Fibroblast of lung (primary cell): ENCODE measurements around the gene NXPH1. TPM values are rescaled to one million over a fixed set of nuclear protein-coding genes. Genes with fewer than 3 reads are reported as not detected.

ENCODE experiments used
- DNase-seq, 2 donors: peaks; one replicate each; pipeline versions ENCODE4 v3.0.0 to v3.0.0-alpha.2; 2010; ENCODE audit warnings: low read depth in 2 of 2
- H2AFZ ChIP-seq: 2 replicates; pipeline ENCODE4 v1.5.1; 2012; ENCODE audit warnings: low read length, control low read depth, inconsistent platforms
- H3K27ac ChIP-seq: 2 replicates; pipeline ENCODE4 v1.5.1; 2011; ENCODE audit warnings: low read length, control low read depth; ENCODE audit not compliant: insufficient read depth
- H3K27me3 ChIP-seq: 2 replicates; pipeline ENCODE4 v1.5.1; 2011; ENCODE audit warnings: mild to moderate bottlenecking, low read length; ENCODE audit not compliant: control insufficient read depth, insufficient read depth
- H3K36me3 ChIP-seq: 2 replicates; pipeline ENCODE4 v1.5.1; 2011; ENCODE audit warnings: low read length; ENCODE audit not compliant: control insufficient read depth, insufficient read depth
- H3K4me1 ChIP-seq: 2 replicates; pipeline ENCODE4 v1.5.1; 2011; ENCODE audit warnings: low read length; ENCODE audit not compliant: control insufficient read depth, insufficient read depth; ENCODE audit errors: extremely low read depth
- H3K4me2 ChIP-seq: 2 replicates; pipeline ENCODE4 v1.5.1; 2011; ENCODE audit warnings: low read length, control low read depth; ENCODE audit not compliant: insufficient read depth; ENCODE audit errors: extremely low read depth
- H3K4me3 ChIP-seq, 4 experiments: fragments of 200-600 bp in 1 of 4; sonication (generic) in 1 of 4; replicated peaks in 1 of 4; 2 replicates each; pipeline ENCODE4 v1.5.1; 2011 to 2016; ENCODE audit warnings: low read length in 4 of 4, low read depth in 3 of 4, mild to moderate bottlenecking in 3 of 4, control low read depth in 2 of 4, inconsistent platforms in 1 of 4, mixed read lengths in 1 of 4; ENCODE audit not compliant: insufficient read depth in 1 of 4; ENCODE audit errors: control extremely low read depth in 1 of 4
- H3K79me2 ChIP-seq: 2 replicates; pipeline ENCODE4 v1.5.1; 2012; ENCODE audit warnings: mild to moderate bottlenecking, low read length, inconsistent platforms; ENCODE audit not compliant: control insufficient read depth, insufficient read depth
- H3K9ac ChIP-seq: 2 replicates; pipeline ENCODE4 v1.5.1; 2011; ENCODE audit warnings: mild to moderate bottlenecking, low read length, control low read depth; ENCODE audit not compliant: insufficient read depth
- H3K9me3 ChIP-seq: 2 replicates; pipeline ENCODE4 v1.5.1; 2012; ENCODE audit warnings: low read depth, low read length; ENCODE audit not compliant: control insufficient read depth, insufficient read depth
- H4K20me1 ChIP-seq: 2 replicates; pipeline ENCODE4 v1.5.1; 2011; ENCODE audit warnings: low read length; ENCODE audit not compliant: control insufficient read depth, insufficient read depth; ENCODE audit errors: extremely low read depth
- EZH2 ChIP-seq: IDR thresholded peaks from 2 replicates; pipeline ENCODE4 v1.5.1; 2012; ENCODE audit warnings: low read length, control low read depth, mild to moderate bottlenecking; ENCODE audit errors: missing control alignments
- polyA plus RNA-seq, 2 donors: library from polyadenylated mRNA; depleted of rRNA in 1 of 2; stranded (reverse) in 1 of 2; unstranded in 1 of 2; fragments of >200 nt; gene quantifications; 2 replicates each; pipeline ENCODE4 v1.2.1, GENCODE V29; 2011 to 2012; ENCODE audit warnings: missing spikeins in 1 of 2
- total RNA-seq: library from RNA; depleted of rRNA; stranded (reverse); fragments of >200 nt; gene quantifications from 2 replicates; pipeline ENCODE4 v1.2.1, GENCODE V29; 2014
- TF ChIP-seq, protein P1 (sequence below), 2 donors: IDR thresholded peaks in 1 of 2; conservative IDR thresholded peaks in 1 of 2; 1 replicate in 1 of 2; 2 replicates in 1 of 2; pipeline ENCODE4 v1.5.1; 2011 to 2012; ENCODE audit warnings: low read length in 2 of 2, control low read depth in 1 of 2, inconsistent platforms in 1 of 2, low read depth in 1 of 2, mild to moderate bottlenecking in 1 of 2

Gene NXPH1
- total and polyA plus RNA-seq, 2 donors (not counting 1 experiment from before 2014, with no cell fraction given): not detected

DNA sequence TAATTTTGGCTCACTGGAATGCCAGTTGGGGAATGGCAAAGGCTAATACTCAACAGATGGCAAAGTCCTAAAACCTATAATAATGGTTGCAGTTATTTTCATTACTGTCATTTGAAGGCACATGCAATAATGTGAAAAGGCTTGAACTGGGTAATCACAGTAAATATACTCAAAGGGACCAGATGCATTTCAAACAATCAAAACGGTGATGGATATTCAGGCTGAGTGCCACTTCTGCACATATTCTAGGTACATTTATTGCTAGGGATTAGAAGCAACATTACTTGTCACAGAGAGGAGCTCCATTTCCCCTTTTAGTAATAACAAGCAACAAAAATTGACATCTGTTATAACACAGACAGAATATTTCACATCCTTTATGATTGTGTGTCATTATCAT lies 171.8 kb downstream of the NXPH1 start:
- Histone ChIP-seq H3K4me2 (no peak overlapping the region), H3K9me3 (no peaks in the 10 kb centered on the region), H3K79me2 (no peaks in the 10 kb centered on the region), H3K36me3 (no peaks in the 10 kb centered on the region), H2AFZ (no peak overlapping the region), H3K27ac (no peak overlapping the region), H3K4me3 (no peak overlapping the region), H3K9ac (no peak overlapping the region), H3K27me3 (no peaks in the 10 kb centered on the region), H3K4me1 (no peaks in the 10 kb centered on the region), H4K20me1 (no peaks in the 10 kb centered on the region)
- TF ChIP-seq, protein P1, sequence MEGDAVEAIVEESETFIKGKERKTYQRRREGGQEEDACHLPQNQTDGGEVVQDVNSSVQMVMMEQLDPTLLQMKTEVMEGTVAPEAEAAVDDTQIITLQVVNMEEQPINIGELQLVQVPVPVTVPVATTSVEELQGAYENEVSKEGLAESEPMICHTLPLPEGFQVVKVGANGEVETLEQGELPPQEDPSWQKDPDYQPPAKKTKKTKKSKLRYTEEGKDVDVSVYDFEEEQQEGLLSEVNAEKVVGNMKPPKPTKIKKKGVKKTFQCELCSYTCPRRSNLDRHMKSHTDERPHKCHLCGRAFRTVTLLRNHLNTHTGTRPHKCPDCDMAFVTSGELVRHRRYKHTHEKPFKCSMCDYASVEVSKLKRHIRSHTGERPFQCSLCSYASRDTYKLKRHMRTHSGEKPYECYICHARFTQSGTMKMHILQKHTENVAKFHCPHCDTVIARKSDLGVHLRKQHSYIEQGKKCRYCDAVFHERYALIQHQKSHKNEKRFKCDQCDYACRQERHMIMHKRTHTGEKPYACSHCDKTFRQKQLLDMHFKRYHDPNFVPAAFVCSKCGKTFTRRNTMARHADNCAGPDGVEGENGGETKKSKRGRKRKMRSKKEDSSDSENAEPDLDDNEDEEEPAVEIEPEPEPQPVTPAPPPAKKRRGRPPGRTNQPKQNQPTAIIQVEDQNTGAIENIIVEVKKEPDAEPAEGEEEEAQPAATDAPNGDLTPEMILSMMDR (conservative IDR thresholded peaks at IDR 0.05 in 1 of 2, IDR thresholded peaks at IDR 0.05 in 1 of 2; ENCODE audit: low read depth in 1 of 2, low read length in 2 of 2): no peak
- no peak for TF ChIP-seq EZH2
- DNase-seq: no peak

DNA sequence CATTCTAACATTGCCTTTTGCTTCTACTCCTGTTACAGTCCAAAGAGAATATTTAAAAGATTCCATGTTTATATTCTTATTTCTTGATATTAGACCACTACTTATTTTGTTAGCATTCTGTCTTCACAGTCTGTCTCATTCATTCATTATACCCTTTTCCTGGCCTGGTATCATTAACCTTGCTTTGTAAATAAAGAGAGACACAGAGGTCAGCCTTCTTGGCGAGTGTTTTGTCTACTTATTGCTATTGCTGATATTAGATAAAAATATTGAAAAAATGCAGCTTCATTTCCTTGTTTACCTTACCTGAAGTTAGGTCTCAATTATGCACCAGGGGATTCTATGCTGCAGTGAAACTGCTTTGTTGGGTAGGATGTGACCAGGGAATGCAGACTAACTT lies 179.2 kb downstream of the NXPH1 start:
- H3K9me3 ChIP-seq: no peaks in the 10 kb centered on the region
- H3K27ac ChIP-seq: no peak overlapping the region

DNA sequence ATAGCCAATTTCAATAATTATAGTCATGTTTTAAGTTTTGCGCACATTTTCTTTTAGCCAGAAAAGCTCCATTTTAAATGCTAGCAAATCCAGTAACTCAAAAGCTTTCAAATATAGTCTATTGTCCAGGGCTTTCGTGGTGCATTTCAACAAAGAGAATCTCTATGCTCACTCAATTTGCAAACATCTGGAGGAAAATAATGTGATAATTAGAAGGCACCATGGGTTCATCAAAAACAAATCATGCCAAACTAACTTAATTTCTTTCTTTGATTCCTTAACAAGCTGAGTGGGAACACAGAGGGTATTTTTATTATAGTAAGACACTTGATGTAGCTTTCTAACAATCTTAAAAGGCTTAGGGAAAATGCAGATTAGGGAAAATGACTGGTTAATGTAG lies 179.8 kb downstream of the NXPH1 start:
- Histone ChIP-seq H3K9me3 (no peaks in the 10 kb centered on the region), H3K27ac (no peak overlapping the region), H3K36me3 (no peaks in the 10 kb centered on the region), H3K79me2 (no peaks in the 10 kb centered on the region), H3K4me1 (no peaks in the 10 kb centered on the region), H3K4me3 (no peak overlapping the region), H3K4me2 (no peak overlapping the region), H3K27me3 (no peaks in the 10 kb centered on the region), H3K9ac (no peak overlapping the region), H4K20me1 (no peaks in the 10 kb centered on the region), H2AFZ (no peak overlapping the region)
- no peak for DNase-seq
- TF ChIP-seq EZH2: no peak
- TF ChIP-seq, protein P1 (conservative IDR thresholded peaks at IDR 0.05 in 1 of 2, IDR thresholded peaks at IDR 0.05 in 1 of 2; ENCODE audit: low read depth in 1 of 2, low read length in 2 of 2): no peak

More for the DNA sequence above, 179.2 kb downstream of the NXPH1 start:
- Histone ChIP-seq H3K4me2 (no peak overlapping the region), H4K20me1 (no peaks in the 10 kb centered on the region), H3K4me1 (no peaks in the 10 kb centered on the region), H3K36me3 (no peaks in the 10 kb centered on the region), H3K27me3 (no peaks in the 10 kb centered on the region), H3K9ac (no peak overlapping the region), H3K4me3 (no peak overlapping the region), H2AFZ (no peak overlapping the region), H3K79me2 (no peaks in the 10 kb centered on the region)
- DNase-seq: no peak
- TF ChIP-seq EZH2: no peak
- TF ChIP-seq, protein P1 (conservative IDR thresholded peaks at IDR 0.05 in 1 of 2, IDR thresholded peaks at IDR 0.05 in 1 of 2; ENCODE audit: low read depth in 1 of 2, low read length in 2 of 2): no peak
